ENCODE data around the gene FLT1. TPM values are rescaled to one million over a fixed set of nuclear protein-coding genes. Genes with fewer than 3 reads are reported as not detected.

The FLT1 gene
- total RNA-seq, 2 donors from 2014 or later, result 3.0 to 12.7 TPM

GRCh38 chr13:28468023-28468915 lies 26.7 kb downstream of the FLT1 start:
- peaks cover 5% of the 10 kb centered on the region for H3K27me3 Mint-ChIP-seq
- peak; percentile 73 for ATAC-seq (replicated peaks)

GRCh38 chr13:28467034-28467433 lies 27.9 kb downstream of the FLT1 start:
- H3K36me3 Mint-ChIP-seq (ENCODE audit: low read depth), result no peaks in the 10 kb centered on the region
- H3K4me1 Mint-ChIP-seq, result no peaks in the 10 kb centered on the region
- no peak for ATAC-seq (replicated peaks)
- no peak overlapping the region for H3K27ac Mint-ChIP-seq
- no peak overlapping the region for H3K4me3 Mint-ChIP-seq
- H3K9me3 Mint-ChIP-seq, result no peaks in the 10 kb centered on the region
- peaks cover 5% of the 10 kb centered on the region for H3K27me3 Mint-ChIP-seq

More at GRCh38 chr13:28468023-28468915, 26.7 kb downstream of the FLT1 start:
- H3K4me3 Mint-ChIP-seq, result no peak overlapping the region
- no peaks in the 10 kb centered on the region for H3K36me3 Mint-ChIP-seq (ENCODE audit: low read depth)
- H3K4me1 Mint-ChIP-seq, result no peaks in the 10 kb centered on the region
- H3K27ac Mint-ChIP-seq, result no peak overlapping the region
- no peaks in the 10 kb centered on the region for H3K9me3 Mint-ChIP-seq

GRCh38 chr13:28466151-28466550 lies 28.8 kb downstream of the FLT1 start:
- no peaks in the 10 kb centered on the region for H3K36me3 Mint-ChIP-seq (ENCODE audit: low read depth)
- H3K27ac Mint-ChIP-seq, result no peak overlapping the region
- no peaks in the 10 kb centered on the region for H3K4me1 Mint-ChIP-seq
- H3K9me3 Mint-ChIP-seq, result no peaks in the 10 kb centered on the region
- no peak overlapping the region for H3K4me3 Mint-ChIP-seq
- no peak for ATAC-seq (replicated peaks)
- peaks cover 8% of the 10 kb centered on the region for H3K27me3 Mint-ChIP-seq

GRCh38 chr13:28464861-28465460 lies 30.0 kb downstream of the FLT1 start:
- H3K27ac Mint-ChIP-seq, result no peak overlapping the region
- no peaks in the 10 kb centered on the region for H3K9me3 Mint-ChIP-seq
- no peaks in the 10 kb centered on the region for H3K36me3 Mint-ChIP-seq (ENCODE audit: low read depth)
- ATAC-seq (replicated peaks), result no peak
- H3K27me3 Mint-ChIP-seq, result peaks cover 8% of the 10 kb centered on the region
- no peaks in the 10 kb centered on the region for H3K4me1 Mint-ChIP-seq
- H3K4me3 Mint-ChIP-seq, result no peak overlapping the region

GRCh38 chr13:28463481-28463880 lies 31.4 kb downstream of the FLT1 start:
- Mint-ChIP-seq H3K9me3 (no peaks in the 10 kb centered on the region), H3K4me1 (no peaks in the 10 kb centered on the region), H3K4me3 (no peak overlapping the region), H3K27ac (no peak overlapping the region), H3K36me3 (ENCODE audit: low read depth) (no peaks in the 10 kb centered on the region), H3K27me3 (peaks cover 13% of the 10 kb centered on the region)
- no peak for ATAC-seq (replicated peaks)

GRCh38 chr13:28459911-28460310 lies 35.0 kb downstream of the FLT1 start:
- Mint-ChIP-seq H3K9me3 (no peaks in the 10 kb centered on the region), H3K4me3 (no peak overlapping the region), H3K27me3 (peaks cover 16% of the 10 kb centered on the region), H3K4me1 (no peaks in the 10 kb centered on the region), H3K36me3 (ENCODE audit: low read depth) (no peaks in the 10 kb centered on the region), H3K27ac (no peak overlapping the region)
- no peak for ATAC-seq (replicated peaks)

GRCh38 chr13:28458608-28459007 lies 36.3 kb downstream of the FLT1 start:
- no peak overlapping the region for H3K4me3 Mint-ChIP-seq
- no peaks in the 10 kb centered on the region for H3K9me3 Mint-ChIP-seq
- ATAC-seq (replicated peaks), result no peak
- peaks cover 16% of the 10 kb centered on the region for H3K27me3 Mint-ChIP-seq
- no peaks in the 10 kb centered on the region for H3K4me1 Mint-ChIP-seq
- no peak overlapping the region for H3K27ac Mint-ChIP-seq
- no peaks in the 10 kb centered on the region for H3K36me3 Mint-ChIP-seq (ENCODE audit: low read depth)

- no peak for ATAC-seq (replicated peaks)
- Mint-ChIP-seq H3K27me3 (peaks cover 17% of the 10 kb centered on the region), H3K27ac (no peak overlapping the region), H3K4me3 (no peak overlapping the region), H3K9me3 (no peaks in the 10 kb centered on the region), H3K4me1 (no peaks in the 10 kb centered on the region), H3K36me3 (ENCODE audit: low read depth) (no peaks in the 10 kb centered on the region)
Measured at GRCh38 chr13:28458051-28458450, 36.9 kb downstream of the FLT1 start.

GRCh38 chr13:28457521-28457920 lies 37.4 kb downstream of the FLT1 start:
- H3K9me3 Mint-ChIP-seq, result no peaks in the 10 kb centered on the region
- H3K4me1 Mint-ChIP-seq, result no peaks in the 10 kb centered on the region

GRCh38 chr13:28455580-28456194 lies 39.2 kb downstream of the FLT1 start:
- Mint-ChIP-seq H3K4me1 (no peaks in the 10 kb centered on the region), H3K36me3 (ENCODE audit: low read depth) (no peaks in the 10 kb centered on the region), H3K27me3 (peaks cover 14% of the 10 kb centered on the region), H3K27ac (no peak overlapping the region), H3K9me3 (no peaks in the 10 kb centered on the region), H3K4me3 (no peak overlapping the region)
- no peak for ATAC-seq (replicated peaks)

More at GRCh38 chr13:28457521-28457920, 37.4 kb downstream of the FLT1 start:
- no peak overlapping the region for H3K27ac Mint-ChIP-seq
- H3K36me3 Mint-ChIP-seq (ENCODE audit: low read depth), result no peaks in the 10 kb centered on the region
- peaks cover 17% of the 10 kb centered on the region for H3K27me3 Mint-ChIP-seq
- ATAC-seq (replicated peaks), result no peak
- H3K4me3 Mint-ChIP-seq, result no peak overlapping the region

GRCh38 chr13:28452755-28453154 lies 42.2 kb downstream of the FLT1 start:
- Mint-ChIP-seq H3K27me3 (peaks cover 9% of the 10 kb centered on the region), H3K4me3 (no peak overlapping the region), H3K4me1 (no peaks in the 10 kb centered on the region), H3K27ac (no peak overlapping the region), H3K36me3 (ENCODE audit: low read depth) (no peaks in the 10 kb centered on the region), H3K9me3 (no peaks in the 10 kb centered on the region)
- no peak for ATAC-seq (replicated peaks)

- peaks cover 9% of the 10 kb centered on the region for H3K27me3 Mint-ChIP-seq
- no peaks in the 10 kb centered on the region for H3K36me3 Mint-ChIP-seq (ENCODE audit: low read depth)
- H3K9me3 Mint-ChIP-seq, result no peaks in the 10 kb centered on the region
- ATAC-seq (replicated peaks), result no peak
- no peak overlapping the region for H3K4me3 Mint-ChIP-seq
- H3K27ac Mint-ChIP-seq, result no peak overlapping the region
- H3K4me1 Mint-ChIP-seq, result no peaks in the 10 kb centered on the region
Measured at GRCh38 chr13:28451482-28452217, 43.3 kb downstream of the FLT1 start.

GRCh38 chr13:28449826-28450773 lies 44.8 kb downstream of the FLT1 start:
- Mint-ChIP-seq H3K4me1 (no peaks in the 10 kb centered on the region), H3K36me3 (ENCODE audit: low read depth) (no peaks in the 10 kb centered on the region), H3K4me3 (no peak overlapping the region), H3K9me3 (no peaks in the 10 kb centered on the region), H3K27ac (no peak overlapping the region), H3K27me3 (peaks cover 6% of the 10 kb centered on the region)
- no peak for ATAC-seq (replicated peaks)

Data from activated T-helper 17 cell treated with anti-CD3 and anti-CD28 coated beads, Interleukin-2, amount 50 U/mL, for 72 hours (primary cell).